A673 (cell line): ENCODE results near the gene MAST4.

ENCODE experiments used
- CTCF ChIP-seq: fragments of 300-800, 200-600 bp; sonication (generic); conservative IDR thresholded peaks from 2 replicates; pipeline ENCODE4 v1.5.1; 2017; ENCODE audit warnings: low read depth, mild to moderate bottlenecking, antibody characterized with exemption, low read length, moderate library complexity, mixed read lengths
- EZH2 ChIP-seq: fragments of 200-600 bp; sonication (generic); IDR thresholded peaks from 2 replicates; pipeline ENCODE4 v1.6.1; 2017; ENCODE audit warnings: borderline replicate concordance, low read depth, mild to moderate bottlenecking, mixed read lengths, antibody characterized with exemption, low read length; ENCODE audit not compliant: poor library complexity, severe bottlenecking

- no peak for TF ChIP-seq CTCF
- TF ChIP-seq EZH2, result no peak
Observed at GRCh38 chr5:66915531-66915930, 319.3 kb downstream of the MAST4 start.
